HepG2 (cell line): ENCODE data around the gene CTNNA1. TPM values are rescaled to one million over a fixed set of nuclear protein-coding genes. Genes with fewer than 3 reads are reported as not detected.

Experiments used
- ATAC-seq: fragments of 200-7000 bp; cut with Tn5 transposase; 3 replicates; pipeline ENCODE4 v1.9.1; 2020; ENCODE audit warnings: mild to moderate bottlenecking, moderate library complexity
- BruUV-seq: library from RNA; stranded (reverse); fragments of 400-500 nt; replicated peaks from 2 replicates; lab custom pipeline; 2021; lab: Mats Ljungman, UMichigan
- CTCF ChIA-PET: fragments of 300-600 bp; formaldehyde crosslinking; extraction: SDS; loops from one replicate; lab custom pipeline; 2021; ENCODE audit warnings: low total read pairs, inconsistent platforms, low intra/inter-chr PET ratio; lab: Yijun Ruan, JAX
- POLR2A ChIA-PET: fragments of 350-600 bp; sonication (Branson Sonifier 250); formaldehyde crosslinking; loops from one replicate; lab custom pipeline; 2020; ENCODE audit warnings: antibody characterized with exemption, inconsistent platforms; lab: Yijun Ruan, JAX
- DNase-seq: peaks from one replicate; pipeline ENCODE4 v3.0.0-alpha.2; 2015; ENCODE audit warnings: low spot score
- FAIRE-seq: peaks from 3 replicates; lab custom pipeline; 2011; peaks lifted over from hg19 to GRCh38; lab: Jason Lieb, UNC
- H2AFZ ChIP-seq: one replicate; pipeline ENCODE4 v1.6.1; 2011; ENCODE audit warnings: low read length, inconsistent platforms
- H3K27ac ChIP-seq: fragments of 300-600 bp; 3 replicates; pipeline ENCODE4 v1.8.0; 2011; ENCODE audit warnings: mixed run types, mild to moderate bottlenecking, mixed read lengths, low read length, inconsistent platforms; ENCODE audit not compliant: insufficient read depth; ENCODE audit errors: extremely low read length
- H3K27me3 ChIP-seq, 2 experiments: fragments of 200-600 bp in 1 of 2; 2 replicates in 1 of 2; 3 replicates in 1 of 2; pipeline versions ENCODE4 v1.6.0 to v1.8.0; 2011; ENCODE audit warnings: low read length in 2 of 2, mild to moderate bottlenecking in 2 of 2, moderate library complexity in 2 of 2, inconsistent platforms in 1 of 2; ENCODE audit not compliant: insufficient read depth in 2 of 2, control insufficient read depth in 1 of 2
- H3K36me3 ChIP-seq, 2 experiments: fragments of 200-600 bp in 1 of 2; replicated peaks in 1 of 2; 2 replicates in 1 of 2; 3 replicates in 1 of 2; pipeline versions ENCODE4 v1.5.1 to v1.8.0; 2011; ENCODE audit warnings: low read length in 2 of 2, inconsistent platforms in 1 of 2; ENCODE audit not compliant: insufficient read depth in 2 of 2, control insufficient read depth in 1 of 2
- H3K4me1 ChIP-seq: 2 replicates; pipeline ENCODE4 v1.5.1; 2012; ENCODE audit warnings: low read length, inconsistent platforms; ENCODE audit not compliant: insufficient read depth
- H3K4me2 ChIP-seq: 2 replicates; pipeline ENCODE4 v1.6.0; 2011; ENCODE audit warnings: low read depth, low read length, inconsistent platforms
- H3K4me3 ChIP-seq, 3 experiments: fragments of 200-600 bp in 1 of 3; sonication (generic), shearing (Covaris generic) in 1 of 3; replicated peaks in 1 of 3; 2 replicates each; pipeline ENCODE4 v1.5.1; 2011 to 2016; ENCODE audit warnings: low read length in 3 of 3, inconsistent platforms in 2 of 3, low read depth in 2 of 3, mild to moderate bottlenecking in 2 of 3, control low read depth in 1 of 3, mixed read lengths in 1 of 3; ENCODE audit not compliant: insufficient read depth in 1 of 3
- H3K79me2 ChIP-seq: one replicate; pipeline ENCODE4 v1.6.1; 2011; ENCODE audit warnings: low read length, inconsistent platforms; ENCODE audit not compliant: insufficient read depth
- H3K9ac ChIP-seq: 2 replicates; pipeline ENCODE4 v1.6.0; 2011; ENCODE audit warnings: mild to moderate bottlenecking, low read depth, low read length, inconsistent platforms; ENCODE audit not compliant: insufficient read depth
- H3K9me3 ChIP-seq: 2 replicates; pipeline ENCODE4 v1.5.1; 2012; ENCODE audit warnings: mild to moderate bottlenecking, low read length
- H4K20me1 ChIP-seq: 2 replicates; pipeline ENCODE4 v1.6.0; 2011; ENCODE audit warnings: inconsistent platforms, mild to moderate bottlenecking, low read length, moderate library complexity; ENCODE audit not compliant: insufficient read depth
- ARNT ChIP-seq: fragments of 450-650 bp; IDR thresholded peaks from 2 replicates; pipeline ENCODE4 v1.6.1; 2017
- E2F1 ChIP-seq: sonication (generic); formaldehyde crosslinking; IDR thresholded peaks from 2 replicates; pipeline ENCODE4 v1.5.0; 2020; ENCODE audit warnings: missing genetic modification reagents
- FOXC1 ChIP-seq: sonication (generic); formaldehyde crosslinking; IDR thresholded peaks from 2 replicates; pipeline ENCODE4 v1.8.0; 2022; ENCODE audit warnings: mild to moderate bottlenecking, missing genetic modification reagents, borderline replicate concordance
- GZF1 ChIP-seq: sonication (generic); formaldehyde crosslinking; IDR thresholded peaks from 2 replicates; pipeline ENCODE4 v1.5.1; 2020; ENCODE audit warnings: mild to moderate bottlenecking, missing genetic modification reagents
- HES4 ChIP-seq: sonication (generic); formaldehyde crosslinking; IDR thresholded peaks from 2 replicates; pipeline ENCODE4 v1.9.0; 2021; ENCODE audit warnings: mild to moderate bottlenecking, missing genetic modification reagents, borderline replicate concordance
- KLF9 ChIP-seq: IDR thresholded peaks from 2 replicates; pipeline ENCODE4 v1.6.1; 2016; ENCODE audit warnings: low read depth
- MIER3 ChIP-seq: IDR thresholded peaks from 2 replicates; pipeline ENCODE4 v1.6.1; 2016; ENCODE audit warnings: missing compliant biosample characterization, borderline replicate concordance
- MLLT10 ChIP-seq: sonication (generic); formaldehyde crosslinking; IDR thresholded peaks from 2 replicates; pipeline ENCODE4 v1.4.0; 2020; ENCODE audit warnings: missing genetic modification reagents
- NCOA1 ChIP-seq: sonication (generic); formaldehyde crosslinking; IDR thresholded peaks from 2 replicates; pipeline ENCODE4 v1.9.0; 2021; ENCODE audit warnings: missing genetic modification reagents
- NFKBIZ ChIP-seq: IDR thresholded peaks from 2 replicates; pipeline ENCODE4 v1.6.1; 2018; ENCODE audit warnings: missing genetic modification reagents, missing compliant biosample characterization
- SCMH1 ChIP-seq: sonication (generic); formaldehyde crosslinking; IDR thresholded peaks from 2 replicates; pipeline ENCODE4 v1.9.0; 2021; ENCODE audit warnings: missing genetic modification reagents, mild to moderate bottlenecking, borderline replicate concordance
- SIX4 ChIP-seq: sonication (generic); formaldehyde crosslinking; IDR thresholded peaks from 2 replicates; pipeline ENCODE4 v1.4.0; 2020; ENCODE audit warnings: missing genetic modification reagents
- TAF15 ChIP-seq: fragments of 200-400 bp; formaldehyde crosslinking; IDR thresholded peaks from one replicate; pipeline ENCODE4 v1.6.1; 2018; ENCODE audit warnings: mild to moderate bottlenecking, low read depth, low read length; ENCODE audit not compliant: poor library complexity, severe bottlenecking
- YEATS4 ChIP-seq: sonication (generic); formaldehyde crosslinking; IDR thresholded peaks from 2 replicates; pipeline ENCODE4 v1.4.0; 2020; ENCODE audit warnings: missing genetic modification reagents, borderline replicate concordance
- ZNF652 ChIP-seq: IDR thresholded peaks from 2 replicates; pipeline ENCODE4 v1.6.1; 2016; ENCODE audit warnings: low read depth, borderline replicate concordance
- ZNF788 ChIP-seq: sonication (generic); formaldehyde crosslinking; IDR thresholded peaks from 2 replicates; pipeline ENCODE4 v1.5.0; 2020; ENCODE audit warnings: mild to moderate bottlenecking, missing genetic modification reagents, borderline replicate concordance
- WGBS: methylation state at CpG from one replicate; pipeline ENCODE4 v1.1.6; 2017; ENCODE audit warnings: low lambda C conversion rate; 5-methylcytosine and 5-hydroxymethylcytosine counted together
- in situ Hi-C: cut with HindIII; loops from 2 replicates; pipeline ENCODE4 v1.10.0; 2017; ENCODE audit warnings: low pct_unique_long_range_greater_than_20kb; ENCODE audit not compliant: extremely low pct_ligation_motif_present
- intact Hi-C: fragments of 100-400 bp; cut with micrococcal nuclease; formaldehyde crosslinking; loops from one replicate; pipeline ENCODE4 v1.10.0; 2022; ENCODE audit not compliant: unreplicated experiment
- polyA plus RNA-seq, 8 experiments: library from polyadenylated mRNA; depleted of rRNA in 3 of 8; stranded (reverse) in 7 of 8; unstranded in 1 of 8; fragments of >200 nt; fragmentation: Illumina TruSeq in 4 of 8; extraction: Trizol in 4 of 8; gene quantifications; 2 replicates each; pipeline versions ENCODE4 v1.2.1 to v1.2.3, GENCODE V29; 2011 to 2016; ENCODE audit warnings: low read depth in 4 of 8, missing spikeins in 1 of 8, mixed read lengths in 1 of 8; ENCODE audit not compliant: insufficient read depth in 1 of 8
- total RNA-seq, 5 experiments: library from RNA; depleted of rRNA; stranded (reverse); fragments of >200 nt; fragmentation: Illumina TruSeq; extraction: Trizol; gene quantifications; 2 replicates each; pipeline ENCODE4 v1.2.3, GENCODE V29; 2016; ENCODE audit warnings: low read depth in 1 of 5
- TF ChIP-seq, protein P1 (sequence below): sonication (generic); formaldehyde crosslinking; IDR thresholded peaks from 2 replicates; pipeline ENCODE4 v1.4.0; 2020; ENCODE audit warnings: missing genetic modification reagents
- TF ChIP-seq, protein P2 (sequence below), 2 experiments: sonication (generic) in 1 of 2; formaldehyde crosslinking in 1 of 2; IDR thresholded peaks; 2 replicates each; pipeline versions ENCODE4 v1.4.0 to v1.6.1; 2018 to 2020; ENCODE audit warnings: missing genetic modification reagents in 2 of 2, borderline replicate concordance in 1 of 2, low read depth in 1 of 2, mild to moderate bottlenecking in 1 of 2, missing biosample characterization in 1 of 2
- TF ChIP-seq, protein P3 (sequence below): sonication (generic); formaldehyde crosslinking; conservative IDR thresholded peaks from 2 replicates; pipeline ENCODE4 v1.8.1; 2023; ENCODE audit warnings: missing genetic modification reagents

CTNNA1 gene
- total and polyA plus RNA-seq, 2 of the 13 experiments (the other 11 are each of a cell fraction or from before 2014, with no cell fraction given), result 66.8 to 162 TPM

DNA sequence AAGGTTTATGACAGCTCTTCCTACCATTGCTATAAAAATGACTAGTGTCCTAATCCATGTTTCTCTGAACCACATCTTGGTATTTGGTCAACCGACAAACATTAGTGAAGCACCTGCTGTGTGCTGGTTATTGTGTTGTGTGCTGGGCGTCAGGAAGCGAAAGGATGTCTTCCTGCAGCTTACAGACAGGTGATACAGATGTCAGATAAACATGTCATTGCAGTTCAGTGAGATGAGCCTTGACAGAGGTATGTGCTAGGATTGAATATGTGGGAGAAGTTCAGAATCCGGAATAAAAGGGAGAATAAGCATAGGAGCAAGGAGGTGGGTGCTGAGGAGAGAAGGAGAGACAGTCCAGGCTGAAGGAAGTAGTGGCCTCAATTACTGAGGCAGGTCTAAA, 20.3 kb upstream of the CTNNA1 start:
- Histone ChIP-seq H3K4me3 (no peak overlapping the region), H3K4me1 (peaks cover 47% of the 10 kb centered on the region), H3K4me2 (no peak overlapping the region), H3K9ac (no peak overlapping the region), H2AFZ (no peak overlapping the region), H3K27ac (no peak overlapping the region), H3K27me3 (no peaks in the 10 kb centered on the region), H4K20me1 (no peaks in the 10 kb centered on the region), H3K9me3 (no peaks in the 10 kb centered on the region), H3K36me3 (no peaks in the 10 kb centered on the region), H3K79me2 (no peaks in the 10 kb centered on the region)
- no peak for DNase-seq
- intact Hi-C loops (no loop called here), in situ Hi-C loops (no loop called here)
- 76% methylated on average over 4 of the region's 4 CpGs for WGBS
- ChIA-PET CTCF (no interaction called here), POLR2A (no interaction called here)
- no TSS peak for BruUV-seq
- ATAC-seq, result no peak
- no peak for FAIRE-seq
- TF ChIP-seq NCOA1 (CRISPR knock-in tag) (no peak), ZNF788 (CRISPR knock-in tag) (no peak), KLF9 (CRISPR knock-in tag) (no peak), ARNT (no peak), NFKBIZ (CRISPR knock-in tag) (no peak), MIER3 (no peak), SIX4 (CRISPR knock-in tag) (no peak), HES4 (CRISPR knock-in tag) (no peak), ZNF652 (CRISPR knock-in tag) (no peak), FOXC1 (CRISPR knock-in tag) (no peak), MLLT10 (no peak), GZF1 (no peak), TAF15 (no peak), YEATS4 (no peak), E2F1 (CRISPR knock-in tag) (no peak), SCMH1 (no peak)
- TF ChIP-seq, protein P1, sequence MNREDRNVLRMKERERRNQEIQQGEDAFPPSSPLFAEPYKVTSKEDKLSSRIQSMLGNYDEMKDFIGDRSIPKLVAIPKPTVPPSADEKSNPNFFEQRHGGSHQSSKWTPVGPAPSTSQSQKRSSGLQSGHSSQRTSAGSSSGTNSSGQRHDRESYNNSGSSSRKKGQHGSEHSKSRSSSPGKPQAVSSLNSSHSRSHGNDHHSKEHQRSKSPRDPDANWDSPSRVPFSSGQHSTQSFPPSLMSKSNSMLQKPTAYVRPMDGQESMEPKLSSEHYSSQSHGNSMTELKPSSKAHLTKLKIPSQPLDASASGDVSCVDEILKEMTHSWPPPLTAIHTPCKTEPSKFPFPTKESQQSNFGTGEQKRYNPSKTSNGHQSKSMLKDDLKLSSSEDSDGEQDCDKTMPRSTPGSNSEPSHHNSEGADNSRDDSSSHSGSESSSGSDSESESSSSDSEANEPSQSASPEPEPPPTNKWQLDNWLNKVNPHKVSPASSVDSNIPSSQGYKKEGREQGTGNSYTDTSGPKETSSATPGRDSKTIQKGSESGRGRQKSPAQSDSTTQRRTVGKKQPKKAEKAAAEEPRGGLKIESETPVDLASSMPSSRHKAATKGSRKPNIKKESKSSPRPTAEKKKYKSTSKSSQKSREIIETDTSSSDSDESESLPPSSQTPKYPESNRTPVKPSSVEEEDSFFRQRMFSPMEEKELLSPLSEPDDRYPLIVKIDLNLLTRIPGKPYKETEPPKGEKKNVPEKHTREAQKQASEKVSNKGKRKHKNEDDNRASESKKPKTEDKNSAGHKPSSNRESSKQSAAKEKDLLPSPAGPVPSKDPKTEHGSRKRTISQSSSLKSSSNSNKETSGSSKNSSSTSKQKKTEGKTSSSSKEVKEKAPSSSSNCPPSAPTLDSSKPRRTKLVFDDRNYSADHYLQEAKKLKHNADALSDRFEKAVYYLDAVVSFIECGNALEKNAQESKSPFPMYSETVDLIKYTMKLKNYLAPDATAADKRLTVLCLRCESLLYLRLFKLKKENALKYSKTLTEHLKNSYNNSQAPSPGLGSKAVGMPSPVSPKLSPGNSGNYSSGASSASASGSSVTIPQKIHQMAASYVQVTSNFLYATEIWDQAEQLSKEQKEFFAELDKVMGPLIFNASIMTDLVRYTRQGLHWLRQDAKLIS (CRISPR knock-in tag), result no peak
- TF ChIP-seq, protein P2, sequence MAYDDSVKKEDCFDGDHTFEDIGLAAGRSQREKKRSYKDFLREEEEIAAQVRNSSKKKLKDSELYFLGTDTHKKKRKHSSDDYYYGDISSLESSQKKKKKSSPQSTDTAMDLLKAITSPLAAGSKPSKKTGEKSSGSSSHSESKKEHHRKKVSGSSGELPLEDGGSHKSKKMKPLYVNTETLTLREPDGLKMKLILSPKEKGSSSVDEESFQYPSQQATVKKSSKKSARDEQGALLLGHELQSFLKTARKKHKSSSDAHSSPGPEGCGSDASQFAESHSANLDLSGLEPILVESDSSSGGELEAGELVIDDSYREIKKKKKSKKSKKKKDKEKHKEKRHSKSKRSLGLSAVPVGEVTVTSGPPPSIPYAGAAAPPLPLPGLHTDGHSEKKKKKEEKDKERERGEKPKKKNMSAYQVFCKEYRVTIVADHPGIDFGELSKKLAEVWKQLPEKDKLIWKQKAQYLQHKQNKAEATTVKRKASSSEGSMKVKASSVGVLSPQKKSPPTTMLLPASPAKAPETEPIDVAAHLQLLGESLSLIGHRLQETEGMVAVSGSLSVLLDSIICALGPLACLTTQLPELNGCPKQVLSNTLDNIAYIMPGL (CRISPR knock-in tag; IDR thresholded peaks at IDR 0.05; ENCODE audit: borderline replicate concordance in 1 of 2, low read depth in 1 of 2), result no peak
- TF ChIP-seq, protein P3, sequence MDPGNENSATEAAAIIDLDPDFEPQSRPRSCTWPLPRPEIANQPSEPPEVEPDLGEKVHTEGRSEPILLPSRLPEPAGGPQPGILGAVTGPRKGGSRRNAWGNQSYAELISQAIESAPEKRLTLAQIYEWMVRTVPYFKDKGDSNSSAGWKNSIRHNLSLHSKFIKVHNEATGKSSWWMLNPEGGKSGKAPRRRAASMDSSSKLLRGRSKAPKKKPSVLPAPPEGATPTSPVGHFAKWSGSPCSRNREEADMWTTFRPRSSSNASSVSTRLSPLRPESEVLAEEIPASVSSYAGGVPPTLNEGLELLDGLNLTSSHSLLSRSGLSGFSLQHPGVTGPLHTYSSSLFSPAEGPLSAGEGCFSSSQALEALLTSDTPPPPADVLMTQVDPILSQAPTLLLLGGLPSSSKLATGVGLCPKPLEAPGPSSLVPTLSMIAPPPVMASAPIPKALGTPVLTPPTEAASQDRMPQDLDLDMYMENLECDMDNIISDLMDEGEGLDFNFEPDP (CRISPR knock-in tag), result no peak
